CD4-positive, alpha-beta T cell (primary cell): ENCODE results near the gene PPIF. TPM values are rescaled to one million over a fixed set of nuclear protein-coding genes. Genes with fewer than 3 reads are reported as not detected.

Experiments
- ATAC-seq: fragments of 200-7000 bp; cut with Tn5 transposase; one replicate; pipeline ENCODE4 v1.10.0; 2022; ENCODE audit warnings: mild to moderate bottlenecking; ENCODE audit not compliant: poor library complexity
- CTCF ChIA-PET: fragments of 350-600 bp; sonication (Branson Sonifier 250); formaldehyde crosslinking; loops from one replicate; lab custom pipeline; 2021; ENCODE audit warnings: antibody characterized with exemption, inconsistent platforms; lab: Charles Lee
- POLR2A ChIA-PET: fragments of 350-600 bp; sonication (Branson Sonifier 250); formaldehyde crosslinking; loops from one replicate; lab custom pipeline; 2021; ENCODE audit warnings: antibody characterized with exemption, inconsistent platforms; lab: Charles Lee
- DNase-seq, 14 experiments: peaks; one replicate each; pipeline ENCODE4 v3.0.0-alpha.2; 2013 to 2020; ENCODE audit warnings: mixed read lengths in 2 of 14
- H3K27ac ChIP-seq, 2 donors: one replicate each; pipeline versions ENCODE4 v1.5.1 to v1.7.0; 2013; ENCODE audit warnings: low read length in 2 of 2, low read depth in 1 of 2, mild to moderate bottlenecking in 1 of 2
- H3K27me3 ChIP-seq, 2 experiments: 1 replicate in 1 of 2; 2 replicates in 1 of 2; pipeline versions ENCODE4 v1.6.1 to v1.7.0; 2013; ENCODE audit warnings: low read length in 2 of 2, control low read depth in 1 of 2, mild to moderate bottlenecking in 1 of 2, moderate library complexity in 1 of 2; ENCODE audit not compliant: insufficient read depth in 2 of 2, control insufficient read depth in 1 of 2
- H3K36me3 ChIP-seq: one replicate; pipeline ENCODE4 v1.6.1; 2013; ENCODE audit warnings: low read length, control low read depth; ENCODE audit not compliant: insufficient read depth
- H3K4me1 ChIP-seq: one replicate; pipeline ENCODE4 v1.6.1; 2013; ENCODE audit warnings: low read length, control low read depth; ENCODE audit not compliant: insufficient read depth
- H3K4me3 ChIP-seq: one replicate; pipeline ENCODE4 v1.5.1; 2013; ENCODE audit warnings: mild to moderate bottlenecking, low read length, moderate library complexity
- H3K9me3 ChIP-seq, 2 experiments: 1 replicate in 1 of 2; 2 replicates in 1 of 2; pipeline versions ENCODE4 v1.6.1 to v1.7.0; 2013; ENCODE audit warnings: low read length in 2 of 2, mild to moderate bottlenecking in 2 of 2, control low read depth in 1 of 2, moderate library complexity in 1 of 2; ENCODE audit not compliant: control insufficient read depth in 1 of 2, insufficient read depth in 1 of 2
- H3K27ac Mint-ChIP-seq: one replicate; pipeline ENCODE4 v1.8.0; 2020; ENCODE audit warnings: mixed read lengths
- H3K27me3 Mint-ChIP-seq: one replicate; pipeline ENCODE4 v1.8.0; 2021; ENCODE audit warnings: mixed read lengths
- H3K36me3 Mint-ChIP-seq: one replicate; pipeline ENCODE4 v1.8.0; 2021; ENCODE audit warnings: low read depth, mixed read lengths
- H3K4me1 Mint-ChIP-seq: one replicate; pipeline ENCODE4 v1.8.0; 2021; ENCODE audit warnings: low read depth, mixed read lengths
- H3K4me3 Mint-ChIP-seq: one replicate; pipeline ENCODE4 v1.8.0; 2020; ENCODE audit warnings: mild to moderate bottlenecking, mixed read lengths
- H3K9me3 Mint-ChIP-seq: one replicate; pipeline ENCODE4 v1.8.0; 2020; ENCODE audit warnings: mixed read lengths
- CTCF ChIP-seq: fragments of 200-600 bp; IDR thresholded peaks from one replicate; pipeline ENCODE4 v1.8.0; 2022; ENCODE audit warnings: antibody characterized with exemption, mild to moderate bottlenecking
- intact Hi-C, 2 experiments: fragments of 100-400 bp; cut with DNase I in 1 of 2; cut with micrococcal nuclease in 1 of 2; formaldehyde crosslinking; loops; one replicate each; pipeline versions ENCODE4 v1.15.1 to v1.9.0; 2023 to 2025; cut with DNase I, micrococcal nuclease
- total RNA-seq, 174 experiments: library from RNA in 2 of 174; stranded (reverse) in 2 of 174; gene quantifications; one replicate each; pipeline ENCODE4 v1.2.3 and lab custom pipeline; 2021 to 2026

Gene PPIF
- total RNA-seq, 2 experiments from 2014 or later: 42.4 to 42.7 TPM

- peaks cover 72% of the 10 kb centered on the region for H3K36me3 ChIP-seq
- CTCF ChIA-PET: no interaction called here
- H3K4me3 ChIP-seq: no peak overlapping the region
- Mint-ChIP-seq H3K9me3 (no peaks in the 10 kb centered on the region), H3K36me3 (peaks cover 63% of the 10 kb centered on the region), H3K27ac (no peak overlapping the region), H3K27me3 (no peaks in the 10 kb centered on the region), H3K4me1 (no peaks in the 10 kb centered on the region), H3K4me3 (no peak overlapping the region)
- TF ChIP-seq CTCF: no peak
- H3K9me3 ChIP-seq: no peaks in the 10 kb centered on the region
- POLR2A ChIA-PET: no interaction called here
- intact Hi-C loops: no loop called here
- DNase-seq (no peak), ATAC-seq (no peak)
- peaks cover 3% of the 10 kb centered on the region for H3K4me1 ChIP-seq
- no peak overlapping the region for H3K27ac ChIP-seq
- H3K27me3 ChIP-seq: no peaks in the 10 kb centered on the region
Measured at GRCh38 chr10:79300711-79301110, 46.6 kb upstream of the PPIF start.

DNA sequence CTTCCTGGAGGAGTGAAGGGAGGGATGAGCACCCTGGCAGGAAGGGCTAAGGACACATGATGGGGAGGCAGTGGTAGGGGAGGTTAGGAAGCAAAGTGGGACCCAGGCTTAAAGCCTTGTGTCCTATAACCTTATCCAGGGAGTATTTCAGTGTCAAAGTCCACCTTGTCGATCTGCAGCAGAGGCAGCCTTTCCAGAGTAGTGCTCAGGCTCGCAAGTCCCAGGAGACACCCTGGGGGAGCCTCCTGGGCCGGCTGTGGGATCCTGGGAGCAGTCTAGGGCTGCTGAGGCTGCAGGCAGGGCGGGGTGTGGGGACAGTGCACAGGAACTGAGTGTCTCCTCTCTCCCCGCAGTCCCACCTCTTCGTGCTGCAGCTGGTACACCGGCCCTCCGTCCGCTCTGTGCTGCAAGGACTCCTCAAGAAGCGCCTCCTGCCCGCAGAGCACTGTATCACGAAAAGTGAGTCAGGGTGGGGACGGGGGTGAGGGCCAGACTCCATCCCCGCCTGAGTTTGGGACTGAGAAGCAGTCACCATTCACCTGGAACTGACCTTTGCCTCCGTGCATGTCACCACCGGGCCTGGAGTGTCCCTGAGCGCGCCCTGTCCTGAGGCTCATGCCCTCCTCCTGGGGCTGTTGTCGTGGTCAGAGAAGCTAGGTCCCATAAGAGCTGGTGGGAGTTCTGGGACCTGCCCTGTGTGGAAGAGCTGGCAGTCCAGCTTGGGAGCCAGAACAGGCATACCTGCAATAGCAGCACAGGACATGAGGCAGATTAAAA, 45.3 kb upstream of the PPIF start:
- no peaks in the 10 kb centered on the region for H3K4me1 Mint-ChIP-seq
- H3K36me3 ChIP-seq: peaks cover 79% of the 10 kb centered on the region
- H3K9me3 Mint-ChIP-seq: no peaks in the 10 kb centered on the region
- ATAC-seq (no peak), DNase-seq (no peak)
- no peak overlapping the region for H3K27ac ChIP-seq
- CTCF ChIA-PET: no interaction called here
- no peaks in the 10 kb centered on the region for H3K9me3 ChIP-seq
- H3K27me3 Mint-ChIP-seq: no peaks in the 10 kb centered on the region
- H3K36me3 Mint-ChIP-seq: peaks cover 61% of the 10 kb centered on the region
- H3K27ac Mint-ChIP-seq: no peak overlapping the region
- no peak overlapping the region for H3K4me3 ChIP-seq
- POLR2A ChIA-PET: no interaction called here
- peaks cover 3% of the 10 kb centered on the region for H3K4me1 ChIP-seq
- H3K27me3 ChIP-seq: no peaks in the 10 kb centered on the region
- intact Hi-C loops: no loop called here
- no peak for TF ChIP-seq CTCF
- no peak overlapping the region for H3K4me3 Mint-ChIP-seq

DNA sequence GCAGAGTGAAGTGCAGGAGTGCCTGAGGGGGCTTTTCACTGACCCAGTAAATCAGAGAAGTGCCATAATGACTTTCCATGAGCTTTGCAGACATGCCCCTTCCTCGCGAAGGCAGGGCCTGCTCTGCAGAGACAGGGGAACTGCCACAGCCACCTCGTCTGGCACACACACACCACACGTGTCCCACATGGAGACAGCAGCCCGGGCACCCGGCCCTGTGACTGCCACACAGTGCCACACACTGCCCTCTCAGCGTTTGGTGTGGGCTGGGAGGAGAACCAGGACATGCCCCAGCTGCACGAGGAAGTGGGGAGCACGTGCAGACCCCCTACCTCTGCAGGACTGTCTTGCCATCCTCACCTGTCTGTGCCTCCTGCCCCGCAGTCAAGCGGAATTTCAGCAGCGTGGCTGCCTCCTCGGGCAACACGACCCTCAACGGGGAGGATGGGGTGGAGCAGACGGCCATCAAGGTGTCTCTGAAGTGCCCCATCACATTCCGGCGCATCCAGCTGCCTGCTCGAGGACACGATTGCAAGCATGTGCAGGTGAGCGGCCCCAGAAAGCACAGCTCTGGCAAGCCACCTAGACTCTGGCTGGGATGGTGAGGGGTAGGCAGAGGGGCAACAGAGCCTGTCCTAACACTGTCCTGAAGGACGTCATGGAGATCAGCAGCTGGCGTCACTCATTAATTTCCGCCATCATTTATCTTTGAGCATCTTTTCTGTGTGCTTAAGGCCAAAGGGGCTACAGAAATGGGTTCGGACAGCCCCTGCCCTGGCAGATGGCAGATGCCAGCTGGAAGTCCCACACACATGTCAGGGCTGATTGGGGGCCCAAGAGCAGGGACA, 43.4 kb upstream of the PPIF start:
- Mint-ChIP-seq H3K4me3 (no peak overlapping the region), H3K27me3 (no peaks in the 10 kb centered on the region), H3K9me3 (no peaks in the 10 kb centered on the region), H3K4me1 (no peaks in the 10 kb centered on the region), H3K27ac (no peak overlapping the region), H3K36me3 (peaks cover 71% of the 10 kb centered on the region)
- no peak overlapping the region for H3K4me3 ChIP-seq
- POLR2A ChIA-PET: interaction anchor here (0.9 kb wide), 1 partner anchor 14 kb away, joined by 3 read pairs; no protein-coding TSS in a partner anchor
- peaks cover 3% of the 10 kb centered on the region for H3K4me1 ChIP-seq
- H3K36me3 ChIP-seq: peaks cover 77% of the 10 kb centered on the region
- no peak for ATAC-seq
- no peaks in the 10 kb centered on the region for H3K27me3 ChIP-seq
- no peaks in the 10 kb centered on the region for H3K9me3 ChIP-seq
- CTCF ChIA-PET: no interaction called here
- no peak for TF ChIP-seq CTCF
- DNase-seq: peak in 1 of 14 experiments; percentile 2
- intact Hi-C loops: no loop called here
- no peak overlapping the region for H3K27ac ChIP-seq
